HG02642 (cell line): ENCODE results near the gene ELOVL6.

ENCODE experiments used
- ATAC-seq: cut with Tn5 transposase; IDR thresholded peaks from one replicate; pipeline ENCODE4 v1.9.1; 2021; ENCODE audit warnings: mild to moderate bottlenecking; ENCODE audit not compliant: unreplicated experiment, poor library complexity

ELOVL6 gene

DNA sequence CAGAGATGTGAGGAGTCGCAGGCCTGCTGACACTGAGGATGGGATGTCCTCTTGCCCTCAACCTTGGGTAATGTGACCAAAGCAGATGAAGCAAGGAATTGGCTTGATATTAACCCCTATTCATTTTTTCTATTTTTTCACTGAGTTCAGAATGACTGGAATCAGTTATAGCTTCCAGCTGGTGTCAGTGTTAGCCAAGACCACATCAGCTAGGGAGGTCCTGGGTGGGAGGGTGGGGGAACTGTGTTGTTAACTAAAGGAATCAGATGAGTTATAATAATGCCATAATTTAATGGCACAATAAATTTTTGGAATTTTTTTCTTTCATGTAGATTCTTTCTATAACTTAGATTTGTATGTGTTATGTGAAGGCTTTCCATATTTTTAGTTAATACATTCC is 193.9 kb downstream of the ELOVL6 start:
- ATAC-seq = no peak

DNA sequence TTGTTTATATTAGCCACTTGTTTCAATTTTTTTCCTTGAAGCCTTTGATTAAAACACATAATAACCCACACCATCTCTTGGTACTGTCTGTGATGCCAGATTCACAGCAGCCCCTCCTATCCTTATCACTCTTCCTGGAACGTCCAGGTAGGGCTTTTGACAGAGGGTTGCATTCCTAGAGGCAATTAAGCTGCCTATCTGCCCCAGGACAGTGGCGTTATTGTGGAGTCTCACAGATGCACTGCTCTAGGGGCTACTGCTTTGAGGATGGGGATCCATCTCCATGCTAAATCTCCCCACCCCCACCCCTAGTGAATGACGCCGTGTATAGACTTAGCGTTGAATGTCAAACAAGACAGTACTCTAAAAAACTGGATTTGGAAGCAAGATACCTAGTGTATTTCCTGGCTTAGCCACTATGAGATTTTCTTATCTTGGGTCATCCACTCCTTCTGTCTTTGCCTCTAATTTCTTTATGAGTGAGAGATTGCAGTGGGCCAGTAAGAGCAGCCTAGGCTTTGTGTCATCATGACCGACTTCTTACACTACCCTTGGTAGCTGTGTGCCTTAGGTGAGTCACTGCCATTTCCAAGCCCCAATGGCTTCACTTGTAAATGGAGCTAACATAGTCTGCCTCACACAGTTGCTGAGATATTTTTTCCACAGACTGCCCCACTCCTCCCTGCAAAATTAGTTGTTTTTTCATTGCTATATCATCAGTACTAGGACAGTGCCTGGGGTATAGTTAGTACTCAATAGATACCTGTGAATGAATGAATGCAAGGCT is 194.8 kb downstream of the ELOVL6 start:
- no peak for ATAC-seq

- no peak for ATAC-seq
Observed at GRCh38 chr4:110002326-110002725, 196.1 kb downstream of the ELOVL6 start.

DNA sequence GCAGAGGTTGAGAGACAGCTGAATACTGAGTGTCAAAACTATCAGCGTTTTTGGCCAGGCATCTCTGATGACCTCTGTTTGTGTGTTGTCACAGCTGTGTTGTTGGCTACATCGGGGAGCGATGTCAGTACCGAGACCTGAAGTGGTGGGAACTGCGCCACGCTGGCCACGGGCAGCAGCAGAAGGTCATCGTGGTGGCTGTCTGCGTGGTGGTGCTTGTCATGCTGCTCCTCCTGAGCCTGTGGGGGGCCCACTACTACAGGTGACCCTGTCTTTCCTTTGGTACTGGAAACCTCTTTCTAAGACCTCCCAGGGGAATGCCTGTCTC is 198.9 kb downstream of the ELOVL6 start:
- ATAC-seq = no peak

DNA sequence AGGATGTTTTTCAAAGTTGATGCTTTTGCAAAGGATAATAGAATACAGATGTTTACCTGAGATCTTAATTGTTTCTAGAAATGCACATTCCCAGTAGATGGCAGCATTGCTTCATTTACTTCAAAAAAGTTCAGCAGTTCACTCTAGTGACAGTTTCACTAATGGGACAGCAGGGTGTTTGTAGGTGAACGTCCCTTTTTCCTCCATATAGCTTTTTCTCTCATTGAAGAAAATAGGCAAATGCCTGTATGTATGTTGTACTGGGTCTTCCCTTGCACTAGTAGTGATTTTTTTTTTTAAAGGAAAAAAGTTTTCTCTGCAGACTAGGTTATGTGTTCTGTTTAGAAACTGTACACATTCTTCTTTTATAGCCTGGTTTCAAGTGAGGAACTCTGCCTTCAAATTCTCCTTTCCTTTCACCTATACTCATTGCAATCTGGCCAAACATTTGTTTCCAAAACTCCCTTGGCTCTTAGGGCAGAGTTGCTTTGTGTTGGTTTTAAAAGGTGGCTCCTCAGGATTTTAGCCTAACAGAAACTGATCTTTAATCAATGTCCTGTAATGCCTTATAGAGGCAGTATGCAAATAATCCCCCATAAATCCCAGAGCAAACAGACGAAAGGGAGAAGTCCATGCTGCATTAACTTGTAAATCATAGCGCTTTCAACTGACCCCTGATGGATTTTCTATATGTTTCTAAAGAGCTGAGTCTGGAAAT is 199.4 kb downstream of the ELOVL6 start:
- ATAC-seq = peak; percentile 46

- ATAC-seq = no peak
Observed at GRCh38 chr4:109996526-109996925, 201.9 kb downstream of the ELOVL6 start.
